ENCODE measurements around the gene GBA2. TPM values are rescaled to one million over a fixed set of nuclear protein-coding genes. Genes with fewer than 3 reads are reported as not detected.

Gene GBA2
- total and polyA plus RNA-seq, 2 experiments from 2014 or later = 58.5 to 80.2 TPM

DNA sequence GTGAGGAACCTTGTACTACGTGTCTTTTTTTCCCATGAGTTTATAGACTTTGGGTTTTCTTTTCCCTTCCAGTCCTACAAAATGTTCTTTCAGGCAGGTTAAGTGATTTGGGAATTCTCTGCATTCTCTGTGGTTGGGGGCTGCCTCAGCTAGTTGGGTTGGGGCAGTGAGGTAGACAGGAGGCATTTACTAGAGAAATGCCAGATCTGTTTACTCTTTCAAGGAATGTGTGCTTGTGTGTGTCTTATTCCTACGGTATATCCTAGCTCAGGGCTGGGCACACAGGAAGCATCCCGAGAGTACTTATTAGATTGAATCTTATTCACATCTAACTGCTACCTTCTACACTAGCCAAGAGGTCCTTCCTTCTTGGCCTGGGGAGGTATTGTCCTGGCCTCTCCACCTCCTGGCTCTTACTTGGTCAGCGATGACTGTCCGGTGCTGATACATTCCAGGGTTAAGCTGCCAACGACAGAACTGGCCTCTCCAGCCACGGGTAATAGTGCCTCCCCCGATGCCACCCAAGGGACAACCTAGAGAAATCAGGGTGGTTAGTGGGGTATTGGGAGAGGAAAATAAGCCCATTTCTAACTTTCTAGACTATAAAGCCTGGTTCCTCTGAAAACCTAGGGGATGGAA is 5.0 kb downstream of the GBA2 start:
- no peak overlapping the region for H3K4me3 ChIP-seq
- H3K9me3 ChIP-seq (ENCODE audit: low read depth) = no peaks in the 10 kb centered on the region
- WGBS (ENCODE audit: low lambda C conversion rate, missing lambda C conversion rate) = 82% methylated on average over 8 of the region's 8 CpGs
- no peak for DNase-seq (ENCODE audit: low spot score)
- H4K20me1 ChIP-seq (ENCODE audit: insufficient read depth, poor library complexity, severe bottlenecking) = peaks cover 23% of the 10 kb centered on the region
- H3K27ac ChIP-seq = no peak overlapping the region
- no peaks in the 10 kb centered on the region for H3K9me2 ChIP-seq (replicated peaks; ENCODE audit: insufficient read depth)
- H3K36me3 ChIP-seq (replicated peaks; ENCODE audit: insufficient read depth, low read depth) = no peaks in the 10 kb centered on the region
- H2AFZ ChIP-seq = no peak overlapping the region
- peaks cover 56% of the 10 kb centered on the region for H3K79me2 ChIP-seq
- H3K27me3 ChIP-seq = no peaks in the 10 kb centered on the region
- TF ChIP-seq EZH2phosphoT487 (IDR thresholded peaks at IDR 0.05; ENCODE audit: low read depth, severe bottlenecking, unreplicated experiment) = no peak
- TF ChIP-seq, protein P1, sequence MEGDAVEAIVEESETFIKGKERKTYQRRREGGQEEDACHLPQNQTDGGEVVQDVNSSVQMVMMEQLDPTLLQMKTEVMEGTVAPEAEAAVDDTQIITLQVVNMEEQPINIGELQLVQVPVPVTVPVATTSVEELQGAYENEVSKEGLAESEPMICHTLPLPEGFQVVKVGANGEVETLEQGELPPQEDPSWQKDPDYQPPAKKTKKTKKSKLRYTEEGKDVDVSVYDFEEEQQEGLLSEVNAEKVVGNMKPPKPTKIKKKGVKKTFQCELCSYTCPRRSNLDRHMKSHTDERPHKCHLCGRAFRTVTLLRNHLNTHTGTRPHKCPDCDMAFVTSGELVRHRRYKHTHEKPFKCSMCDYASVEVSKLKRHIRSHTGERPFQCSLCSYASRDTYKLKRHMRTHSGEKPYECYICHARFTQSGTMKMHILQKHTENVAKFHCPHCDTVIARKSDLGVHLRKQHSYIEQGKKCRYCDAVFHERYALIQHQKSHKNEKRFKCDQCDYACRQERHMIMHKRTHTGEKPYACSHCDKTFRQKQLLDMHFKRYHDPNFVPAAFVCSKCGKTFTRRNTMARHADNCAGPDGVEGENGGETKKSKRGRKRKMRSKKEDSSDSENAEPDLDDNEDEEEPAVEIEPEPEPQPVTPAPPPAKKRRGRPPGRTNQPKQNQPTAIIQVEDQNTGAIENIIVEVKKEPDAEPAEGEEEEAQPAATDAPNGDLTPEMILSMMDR (IDR thresholded peaks at IDR 0.05; ENCODE audit: poor library complexity) = no peak
- no peak for TF ChIP-seq EZH2 (IDR thresholded peaks at IDR 0.05; ENCODE audit: borderline replicate concordance)
- H3K4me1 ChIP-seq (ENCODE audit: insufficient read depth) = peaks cover 13% of the 10 kb centered on the region
- no peak overlapping the region for H3K4me2 ChIP-seq

DNA sequence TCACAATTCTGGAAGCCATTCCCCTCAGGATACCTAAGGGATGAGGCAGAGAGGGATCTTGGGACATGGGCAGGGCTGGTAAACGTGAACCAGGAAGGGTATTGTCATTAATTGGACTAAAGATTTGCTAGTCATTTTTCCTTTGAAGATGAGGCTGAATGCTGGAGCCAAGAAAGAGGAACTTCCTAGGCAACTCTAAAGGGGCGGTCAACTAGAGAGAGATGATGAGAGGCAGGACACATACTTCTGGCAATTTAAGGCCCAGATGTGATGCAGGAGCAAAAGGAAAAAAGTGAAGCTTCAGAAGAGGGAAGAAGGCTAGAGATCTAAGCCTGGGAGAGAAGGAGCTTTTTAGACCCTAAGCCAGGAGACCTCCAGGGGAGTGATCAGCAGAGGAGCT is 5.6 kb downstream of the GBA2 start:
- Histone ChIP-seq H4K20me1 (ENCODE audit: insufficient read depth, poor library complexity, severe bottlenecking) (peaks cover 22% of the 10 kb centered on the region), H3K4me3 (no peak overlapping the region), H3K27ac (no peak overlapping the region), H3K79me2 (peaks cover 53% of the 10 kb centered on the region), H3K27me3 (no peaks in the 10 kb centered on the region), H3K9me3 (ENCODE audit: low read depth) (no peaks in the 10 kb centered on the region), H3K4me1 (ENCODE audit: insufficient read depth) (peaks cover 13% of the 10 kb centered on the region), H3K4me2 (no peak overlapping the region), H3K36me3 (replicated peaks; ENCODE audit: insufficient read depth, low read depth) (no peaks in the 10 kb centered on the region), H3K9me2 (replicated peaks; ENCODE audit: insufficient read depth) (no peaks in the 10 kb centered on the region), H2AFZ (no peak overlapping the region)
- TF ChIP-seq, protein P1 (IDR thresholded peaks at IDR 0.05; ENCODE audit: poor library complexity) = no peak
- no peak for TF ChIP-seq EZH2 (IDR thresholded peaks at IDR 0.05; ENCODE audit: borderline replicate concordance)
- no peak for TF ChIP-seq EZH2phosphoT487 (IDR thresholded peaks at IDR 0.05; ENCODE audit: low read depth, severe bottlenecking, unreplicated experiment)
- DNase-seq (ENCODE audit: low spot score) = no peak
- 78% methylated on average over 2 of the region's 2 CpGs for WGBS (ENCODE audit: low lambda C conversion rate, missing lambda C conversion rate)

DNA sequence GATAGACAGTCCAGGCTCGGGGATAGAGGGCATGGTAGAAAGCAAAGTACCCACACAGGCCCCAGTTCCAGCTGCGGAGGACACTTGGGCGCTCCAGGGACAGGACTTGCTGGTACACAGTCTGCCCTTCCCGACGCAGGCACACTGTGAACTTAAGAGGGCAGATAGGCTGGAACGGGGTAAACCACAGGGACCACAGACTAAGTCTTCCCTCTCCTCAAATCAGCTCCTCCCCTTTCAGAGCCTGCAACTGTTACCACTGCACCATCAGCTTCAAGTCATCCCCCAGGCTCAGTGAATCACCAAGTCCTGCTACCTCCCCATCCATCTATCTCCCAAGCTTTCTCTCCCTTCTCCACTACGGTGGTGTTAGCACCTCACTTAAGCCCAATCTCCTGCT is 7.3 kb downstream of the GBA2 start:
- no peak overlapping the region for H3K4me2 ChIP-seq
- no peaks in the 10 kb centered on the region for H3K9me3 ChIP-seq (ENCODE audit: low read depth)
- TF ChIP-seq EZH2 (IDR thresholded peaks at IDR 0.05; ENCODE audit: borderline replicate concordance) (no peak), EZH2phosphoT487 (IDR thresholded peaks at IDR 0.05; ENCODE audit: low read depth, severe bottlenecking, unreplicated experiment) (no peak)
- TF ChIP-seq, protein P1 (IDR thresholded peaks at IDR 0.05; ENCODE audit: poor library complexity) = no peak
- peaks cover 10% of the 10 kb centered on the region for H3K4me1 ChIP-seq (ENCODE audit: insufficient read depth)
- 89% methylated on average over 7 of the region's 7 CpGs for WGBS (ENCODE audit: low lambda C conversion rate, missing lambda C conversion rate)
- H3K36me3 ChIP-seq (replicated peaks; ENCODE audit: insufficient read depth, low read depth) = no peaks in the 10 kb centered on the region
- H3K9me2 ChIP-seq (replicated peaks; ENCODE audit: insufficient read depth) = no peaks in the 10 kb centered on the region
- no peak overlapping the region for H2AFZ ChIP-seq
- H4K20me1 ChIP-seq (ENCODE audit: insufficient read depth, poor library complexity, severe bottlenecking) = peaks cover 9% of the 10 kb centered on the region
- no peaks in the 10 kb centered on the region for H3K27me3 ChIP-seq
- no peak overlapping the region for H3K27ac ChIP-seq
- H3K79me2 ChIP-seq = peaks cover 36% of the 10 kb centered on the region
- no peak overlapping the region for H3K4me3 ChIP-seq
- no peak for DNase-seq (ENCODE audit: low spot score)
